ENCODE measurements around the gene NANS. TPM values are rescaled to one million over a fixed set of nuclear protein-coding genes. Genes with fewer than 3 reads are reported as not detected.

Gene NANS
- total RNA-seq, 1 donor from 2014 or later = 13.0 TPM

GRCh38 chr9:98011122-98011521 lies 45.4 kb upstream of the NANS start:
- DNase-seq (ENCODE audit: low spot score) = no peak
- Histone ChIP-seq H2AFZ (replicated peaks) (no peak overlapping the region), H3K9me3 (ENCODE audit: low read depth) (no peaks in the 10 kb centered on the region), H3K36me3 (peaks cover 7% of the 10 kb centered on the region), H3K27me3 (no peaks in the 10 kb centered on the region), H3F3A (ENCODE audit: low read depth) (no peaks in the 10 kb centered on the region), H3K4me1 (no peaks in the 10 kb centered on the region), H3K4me3 (no peak overlapping the region), H3K4me2 (no peak overlapping the region), H4K20me1 (ENCODE audit: low read depth) (peaks cover 30% of the 10 kb centered on the region), H3K9ac (no peak overlapping the region), H3K79me2 (ENCODE audit: low read depth) (no peaks in the 10 kb centered on the region), H3K27ac (no peak overlapping the region)
- no peak overlapping the region for H3K27ac Mint-ChIP-seq
- H3K36me3 Mint-ChIP-seq = peaks cover 47% of the 10 kb centered on the region
- TF ChIP-seq, protein P1, sequence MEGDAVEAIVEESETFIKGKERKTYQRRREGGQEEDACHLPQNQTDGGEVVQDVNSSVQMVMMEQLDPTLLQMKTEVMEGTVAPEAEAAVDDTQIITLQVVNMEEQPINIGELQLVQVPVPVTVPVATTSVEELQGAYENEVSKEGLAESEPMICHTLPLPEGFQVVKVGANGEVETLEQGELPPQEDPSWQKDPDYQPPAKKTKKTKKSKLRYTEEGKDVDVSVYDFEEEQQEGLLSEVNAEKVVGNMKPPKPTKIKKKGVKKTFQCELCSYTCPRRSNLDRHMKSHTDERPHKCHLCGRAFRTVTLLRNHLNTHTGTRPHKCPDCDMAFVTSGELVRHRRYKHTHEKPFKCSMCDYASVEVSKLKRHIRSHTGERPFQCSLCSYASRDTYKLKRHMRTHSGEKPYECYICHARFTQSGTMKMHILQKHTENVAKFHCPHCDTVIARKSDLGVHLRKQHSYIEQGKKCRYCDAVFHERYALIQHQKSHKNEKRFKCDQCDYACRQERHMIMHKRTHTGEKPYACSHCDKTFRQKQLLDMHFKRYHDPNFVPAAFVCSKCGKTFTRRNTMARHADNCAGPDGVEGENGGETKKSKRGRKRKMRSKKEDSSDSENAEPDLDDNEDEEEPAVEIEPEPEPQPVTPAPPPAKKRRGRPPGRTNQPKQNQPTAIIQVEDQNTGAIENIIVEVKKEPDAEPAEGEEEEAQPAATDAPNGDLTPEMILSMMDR (IDR thresholded peaks at IDR 0.05) = no peak
- no peak for TF ChIP-seq EZH2phosphoT487 (IDR thresholded peaks at IDR 0.05)
- TF ChIP-seq EZH2 (IDR thresholded peaks at IDR 0.05) = no peak
- no peaks in the 10 kb centered on the region for H3K4me1 Mint-ChIP-seq
- H3K9me3 Mint-ChIP-seq = no peaks in the 10 kb centered on the region
- H3K4me3 Mint-ChIP-seq = no peak overlapping the region
- H3K27me3 Mint-ChIP-seq (ENCODE audit: insufficient read depth, low read depth) = peaks cover 3% of the 10 kb centered on the region

DNA sequence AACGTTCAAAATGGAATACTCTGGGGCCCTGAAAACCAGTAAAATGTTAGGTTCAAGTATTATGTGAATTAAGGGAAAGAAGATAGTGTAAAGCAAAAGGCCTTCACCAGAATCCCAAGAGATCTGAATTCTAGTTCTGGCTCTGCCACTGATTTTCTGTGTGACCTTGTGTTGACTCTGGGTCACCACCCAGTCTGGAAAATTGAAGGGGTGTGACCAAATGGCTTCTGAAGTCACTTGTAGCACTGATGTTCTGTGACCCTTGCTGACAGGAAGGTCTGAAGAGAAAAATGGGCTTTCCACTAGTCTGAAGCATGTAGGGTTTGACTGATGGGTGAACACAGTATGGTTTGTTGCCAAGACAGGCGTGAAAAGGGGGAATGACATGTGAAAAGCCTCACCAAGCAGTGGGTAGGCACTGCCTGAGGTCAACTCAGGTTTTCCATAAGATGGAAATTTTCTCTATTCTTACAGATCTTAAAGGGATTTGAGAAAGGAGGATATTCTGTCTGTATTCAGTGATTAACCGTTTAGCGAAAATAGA lies 40.3 kb upstream of the NANS start:
- Histone ChIP-seq H3K36me3 (peaks cover 7% of the 10 kb centered on the region), H3K4me1 (no peaks in the 10 kb centered on the region), H3K27ac (no peak overlapping the region), H3K9ac (no peak overlapping the region), H4K20me1 (ENCODE audit: low read depth) (peaks cover 4% of the 10 kb centered on the region), H3F3A (ENCODE audit: low read depth) (no peaks in the 10 kb centered on the region), H3K79me2 (ENCODE audit: low read depth) (no peaks in the 10 kb centered on the region), H3K4me2 (no peak overlapping the region), H3K27me3 (no peaks in the 10 kb centered on the region), H2AFZ (replicated peaks) (no peak overlapping the region), H3K9me3 (ENCODE audit: low read depth) (no peaks in the 10 kb centered on the region), H3K4me3 (no peak overlapping the region)
- no peak for DNase-seq (ENCODE audit: low spot score)
- Mint-ChIP-seq H3K36me3 (peaks cover 34% of the 10 kb centered on the region), H3K9me3 (no peaks in the 10 kb centered on the region), H3K27ac (no peak overlapping the region), H3K4me3 (no peak overlapping the region), H3K27me3 (ENCODE audit: insufficient read depth, low read depth) (no peaks in the 10 kb centered on the region), H3K4me1 (no peaks in the 10 kb centered on the region)
- TF ChIP-seq EZH2 (IDR thresholded peaks at IDR 0.05) (no peak), EZH2phosphoT487 (IDR thresholded peaks at IDR 0.05) (no peak)
- TF ChIP-seq, protein P1 (IDR thresholded peaks at IDR 0.05) = no peak

DNA sequence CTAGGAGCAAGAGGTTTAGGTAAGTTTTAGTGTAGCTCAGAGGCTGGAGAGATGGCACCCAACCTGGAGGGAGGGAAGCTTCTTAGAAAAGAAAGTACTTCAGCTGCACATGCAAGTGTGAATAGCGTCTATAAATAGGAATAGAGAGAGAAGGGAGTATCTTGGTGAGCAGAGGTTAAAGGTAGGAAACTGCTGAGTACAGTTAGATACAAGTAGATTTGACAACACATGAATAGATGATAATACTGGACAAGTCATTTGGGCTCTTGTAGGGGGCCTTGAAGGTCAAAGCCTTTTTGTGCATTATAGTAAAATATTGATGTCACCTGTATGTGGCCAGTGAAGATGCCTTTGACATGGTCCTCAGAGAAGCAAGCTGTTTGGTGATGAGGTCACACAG lies 39.2 kb upstream of the NANS start:
- no peak for DNase-seq (ENCODE audit: low spot score)
- Histone ChIP-seq H3K4me3 (no peak overlapping the region), H3K36me3 (peaks cover 3% of the 10 kb centered on the region), H3K4me1 (no peaks in the 10 kb centered on the region), H3K4me2 (no peak overlapping the region), H3K79me2 (ENCODE audit: low read depth) (no peaks in the 10 kb centered on the region), H3F3A (ENCODE audit: low read depth) (no peaks in the 10 kb centered on the region), H3K9ac (no peak overlapping the region), H4K20me1 (ENCODE audit: low read depth) (peaks cover 4% of the 10 kb centered on the region), H3K9me3 (ENCODE audit: low read depth) (no peaks in the 10 kb centered on the region), H3K27ac (no peak overlapping the region), H3K27me3 (no peaks in the 10 kb centered on the region), H2AFZ (replicated peaks) (no peak overlapping the region)
- Mint-ChIP-seq H3K4me1 (no peaks in the 10 kb centered on the region), H3K27ac (no peak overlapping the region), H3K9me3 (no peaks in the 10 kb centered on the region), H3K27me3 (ENCODE audit: insufficient read depth, low read depth) (no peaks in the 10 kb centered on the region), H3K4me3 (no peak overlapping the region), H3K36me3 (peaks cover 29% of the 10 kb centered on the region)
- TF ChIP-seq, protein P1 (IDR thresholded peaks at IDR 0.05) = no peak
- no peak for TF ChIP-seq EZH2 (IDR thresholded peaks at IDR 0.05)
- no peak for TF ChIP-seq EZH2phosphoT487 (IDR thresholded peaks at IDR 0.05)

Measured in neural progenitor cell (in vitro differentiated cells).